ENCODE data around the gene DMRTA2.
"Not testable (repeated sequence)": the region's sequence is repeated elsewhere in the genome, so short reads cannot be mapped to it uniquely, and the experiment has no call there.

Gene DMRTA2

GRCh38 chr1:50416150-50416527 lies 7.1 kb downstream of the DMRTA2 start:
- no peak overlapping the region for H3K4me3 ChIP-seq (replicated peaks in 1 of 2; ENCODE audit: low read depth in 2 of 2, low read length in 2 of 2)
- TF ChIP-seq, protein P1, sequence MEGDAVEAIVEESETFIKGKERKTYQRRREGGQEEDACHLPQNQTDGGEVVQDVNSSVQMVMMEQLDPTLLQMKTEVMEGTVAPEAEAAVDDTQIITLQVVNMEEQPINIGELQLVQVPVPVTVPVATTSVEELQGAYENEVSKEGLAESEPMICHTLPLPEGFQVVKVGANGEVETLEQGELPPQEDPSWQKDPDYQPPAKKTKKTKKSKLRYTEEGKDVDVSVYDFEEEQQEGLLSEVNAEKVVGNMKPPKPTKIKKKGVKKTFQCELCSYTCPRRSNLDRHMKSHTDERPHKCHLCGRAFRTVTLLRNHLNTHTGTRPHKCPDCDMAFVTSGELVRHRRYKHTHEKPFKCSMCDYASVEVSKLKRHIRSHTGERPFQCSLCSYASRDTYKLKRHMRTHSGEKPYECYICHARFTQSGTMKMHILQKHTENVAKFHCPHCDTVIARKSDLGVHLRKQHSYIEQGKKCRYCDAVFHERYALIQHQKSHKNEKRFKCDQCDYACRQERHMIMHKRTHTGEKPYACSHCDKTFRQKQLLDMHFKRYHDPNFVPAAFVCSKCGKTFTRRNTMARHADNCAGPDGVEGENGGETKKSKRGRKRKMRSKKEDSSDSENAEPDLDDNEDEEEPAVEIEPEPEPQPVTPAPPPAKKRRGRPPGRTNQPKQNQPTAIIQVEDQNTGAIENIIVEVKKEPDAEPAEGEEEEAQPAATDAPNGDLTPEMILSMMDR (IDR thresholded peaks at IDR 0.05; ENCODE audit: low read depth, low read length), result no peak
- no peak for DNase-seq (ENCODE audit: low read depth in 2 of 2)

GRCh38 chr1:50415235-50416149 lies 7.8 kb downstream of the DMRTA2 start:
- DNase-seq (ENCODE audit: low read depth in 2 of 2), result no peak
- no peak overlapping the region for H3K4me3 ChIP-seq (replicated peaks in 1 of 2; ENCODE audit: low read depth in 2 of 2, low read length in 2 of 2)
- TF ChIP-seq, protein P1 (IDR thresholded peaks at IDR 0.05; ENCODE audit: low read depth, low read length), result no peak

- no peak overlapping the region for H3K4me3 ChIP-seq (replicated peaks in 1 of 2; ENCODE audit: low read depth in 2 of 2, low read length in 2 of 2)
- DNase-seq (ENCODE audit: low read depth in 2 of 2), result no peak
- TF ChIP-seq, protein P1 (IDR thresholded peaks at IDR 0.05; ENCODE audit: low read depth, low read length), result no peak
These were observed 8.4 kb downstream of the DMRTA2 start for GRCh38 chr1:50414853-50415234.

DNA sequence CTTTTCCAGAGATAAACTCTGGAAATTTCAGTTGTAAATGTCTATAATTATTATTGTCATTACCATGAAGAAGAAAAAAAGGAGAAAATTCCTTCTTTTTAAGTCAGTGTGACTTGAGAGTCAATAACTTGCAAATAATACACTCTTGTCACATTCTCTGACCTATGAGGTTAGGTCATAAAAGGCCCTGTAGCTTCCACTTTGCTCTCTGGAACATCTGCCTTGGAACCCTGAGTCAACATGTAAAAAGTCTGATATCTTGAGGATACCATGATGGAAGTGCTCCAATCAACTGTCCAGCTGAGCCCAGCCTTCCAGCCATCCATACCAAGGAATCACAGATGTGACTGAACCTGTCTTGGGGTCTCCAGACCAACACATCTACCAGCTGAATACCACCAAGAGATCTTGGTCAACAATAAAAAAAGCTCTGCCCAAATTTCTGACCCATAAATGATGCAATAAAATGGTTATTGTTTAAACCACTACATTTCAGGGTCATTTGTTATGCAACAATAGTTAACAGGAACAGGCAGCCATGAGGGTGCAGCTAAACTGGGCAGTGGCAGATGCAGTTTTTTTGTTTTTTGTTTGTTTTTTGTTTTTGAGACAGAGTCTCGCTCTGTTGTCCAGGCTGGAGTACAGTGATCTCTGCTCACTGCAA lies 10.3 kb downstream of the DMRTA2 start:
- no peak for DNase-seq (ENCODE audit: low read depth in 2 of 2)
- TF ChIP-seq, protein P1 (IDR thresholded peaks at IDR 0.05; ENCODE audit: low read depth, low read length), result no peak

GRCh38 chr1:50405814-50406213 lies 17.4 kb downstream of the DMRTA2 start:
- no peak overlapping the region for H3K4me3 ChIP-seq (replicated peaks in 1 of 2; ENCODE audit: low read depth in 2 of 2, low read length in 2 of 2)
- TF ChIP-seq, protein P1 (IDR thresholded peaks at IDR 0.05; ENCODE audit: low read depth, low read length), result no peak
- no peak for DNase-seq (ENCODE audit: low read depth in 2 of 2)

More for the DNA sequence above, 10.3 kb downstream of the DMRTA2 start:
- H3K4me3 ChIP-seq (replicated peaks in 1 of 2; ENCODE audit: low read depth in 2 of 2, low read length in 2 of 2), result no peak overlapping the region

- DNase-seq (ENCODE audit: low read depth in 2 of 2), result no peak
- H3K4me3 ChIP-seq (replicated peaks in 1 of 2; ENCODE audit: low read depth in 2 of 2, low read length in 2 of 2), result no peak overlapping the region
- TF ChIP-seq, protein P1 (IDR thresholded peaks at IDR 0.05; ENCODE audit: low read depth, low read length), result no peak
These were observed 29.6 kb downstream of the DMRTA2 start for GRCh38 chr1:50393522-50394120.

DNA sequence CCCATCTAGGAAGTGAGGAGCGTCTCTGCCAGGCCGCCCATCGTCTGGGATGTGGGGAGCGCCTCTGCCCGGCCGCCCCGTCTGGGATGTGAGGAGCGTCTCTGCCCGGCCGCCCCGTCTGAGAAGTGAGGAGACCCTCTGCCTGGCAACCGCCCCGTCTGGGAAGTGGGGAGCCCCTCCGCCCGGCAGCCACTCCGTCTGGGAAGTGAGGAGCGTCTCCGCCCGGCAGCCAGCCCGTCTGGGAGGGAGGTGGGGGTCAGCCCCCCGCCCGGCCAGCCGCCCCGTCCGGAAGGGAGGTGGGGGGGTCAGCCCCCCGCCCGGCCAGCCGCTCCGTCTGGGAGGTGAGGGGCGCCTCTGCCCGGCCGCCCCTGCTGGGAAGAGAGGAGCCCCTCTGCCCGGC lies 41.7 kb downstream of the DMRTA2 start:
- H3K4me3 ChIP-seq (replicated peaks in 1 of 2; ENCODE audit: low read depth in 2 of 2, low read length in 2 of 2); DNase-seq (ENCODE audit: low read depth in 2 of 2): not testable (repeated sequence)
